ENCODE measurements around the gene EGFL6. TPM values are rescaled to one million over a fixed set of nuclear protein-coding genes. Genes with fewer than 3 reads are reported as not detected.

Gene EGFL6
- polyA plus RNA-seq, 1 donor from 2014 or later = 0.36 TPM

DNA sequence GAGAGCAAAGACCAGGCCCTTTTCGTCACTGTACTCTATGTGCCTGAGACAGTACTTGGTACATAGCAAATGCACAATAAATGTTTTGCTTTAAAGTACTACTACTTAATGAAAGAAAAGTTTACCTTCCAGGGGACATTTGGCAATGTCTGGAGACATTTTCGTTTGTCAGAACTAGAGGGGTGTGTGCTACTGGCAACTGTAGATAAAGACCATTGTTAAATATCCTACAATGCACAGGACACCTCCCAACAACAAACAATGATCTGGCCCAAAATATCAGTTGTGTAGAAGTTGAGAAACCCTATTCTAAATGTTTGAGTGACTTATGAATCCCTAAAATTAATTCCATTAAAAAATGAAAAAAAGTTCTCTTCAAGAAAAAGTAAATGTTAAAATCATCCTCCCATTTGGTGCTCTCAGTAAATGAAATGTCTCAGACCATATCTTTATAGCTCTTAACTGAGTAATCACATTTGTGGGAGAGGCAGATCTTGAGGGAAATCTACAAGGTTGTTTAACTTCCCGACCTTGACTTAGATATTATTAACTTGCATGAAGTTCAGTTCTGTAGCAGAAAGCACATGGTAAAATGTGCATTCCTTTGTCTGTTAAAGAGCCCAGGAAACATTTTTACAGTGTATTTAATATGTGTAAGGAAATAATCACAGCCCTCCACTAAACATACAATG, 18.5 kb downstream of the EGFL6 start:
- Histone ChIP-seq H3K27me3 (ENCODE audit: insufficient read depth, low read depth, low read length) (no peaks in the 10 kb centered on the region), H3K27ac (ENCODE audit: low read length) (no peak overlapping the region), H3F3A (ENCODE audit: insufficient read depth, low read length, poor library complexity, severe bottlenecking) (no peaks in the 10 kb centered on the region), H3K9me2 (ENCODE audit: insufficient read depth, low read length) (no peaks in the 10 kb centered on the region), H3K4me3 (ENCODE audit: low read length) (no peak overlapping the region), H4K20me1 (ENCODE audit: insufficient read depth) (no peaks in the 10 kb centered on the region), H3K9ac (ENCODE audit: low read length) (no peak overlapping the region), H3K9me3 (ENCODE audit: low read length) (no peaks in the 10 kb centered on the region), H3K36me3 (ENCODE audit: insufficient read depth, low read length) (no peaks in the 10 kb centered on the region), H3K79me2 (replicated peaks; ENCODE audit: insufficient read depth, low read length) (no peaks in the 10 kb centered on the region), H2AFZ (ENCODE audit: low read depth, low read length) (no peak overlapping the region), H3K4me2 (ENCODE audit: low read length) (no peak overlapping the region)
- TF ChIP-seq SMC3 (conservative IDR thresholded peaks at IDR 0.05; ENCODE audit: poor library complexity) (no peak), RAD21 (conservative IDR thresholded peaks at IDR 0.05) (no peak), MXI1 (conservative IDR thresholded peaks at IDR 0.05; ENCODE audit: poor library complexity, severe bottlenecking) (no peak), EP300 (conservative IDR thresholded peaks at IDR 0.05; ENCODE audit: poor library complexity, severe bottlenecking) (no peak), EZH2 (IDR thresholded peaks at IDR 0.05; ENCODE audit: borderline replicate concordance, insufficient read depth, low read length, poor library complexity, severe bottlenecking) (no peak), TAF1 (IDR thresholded peaks at IDR 0.05; ENCODE audit: low read depth) (no peak), POLR2AphosphoS5 (IDR thresholded peaks at IDR 0.05) (no peak)
- TF ChIP-seq, protein P1, sequence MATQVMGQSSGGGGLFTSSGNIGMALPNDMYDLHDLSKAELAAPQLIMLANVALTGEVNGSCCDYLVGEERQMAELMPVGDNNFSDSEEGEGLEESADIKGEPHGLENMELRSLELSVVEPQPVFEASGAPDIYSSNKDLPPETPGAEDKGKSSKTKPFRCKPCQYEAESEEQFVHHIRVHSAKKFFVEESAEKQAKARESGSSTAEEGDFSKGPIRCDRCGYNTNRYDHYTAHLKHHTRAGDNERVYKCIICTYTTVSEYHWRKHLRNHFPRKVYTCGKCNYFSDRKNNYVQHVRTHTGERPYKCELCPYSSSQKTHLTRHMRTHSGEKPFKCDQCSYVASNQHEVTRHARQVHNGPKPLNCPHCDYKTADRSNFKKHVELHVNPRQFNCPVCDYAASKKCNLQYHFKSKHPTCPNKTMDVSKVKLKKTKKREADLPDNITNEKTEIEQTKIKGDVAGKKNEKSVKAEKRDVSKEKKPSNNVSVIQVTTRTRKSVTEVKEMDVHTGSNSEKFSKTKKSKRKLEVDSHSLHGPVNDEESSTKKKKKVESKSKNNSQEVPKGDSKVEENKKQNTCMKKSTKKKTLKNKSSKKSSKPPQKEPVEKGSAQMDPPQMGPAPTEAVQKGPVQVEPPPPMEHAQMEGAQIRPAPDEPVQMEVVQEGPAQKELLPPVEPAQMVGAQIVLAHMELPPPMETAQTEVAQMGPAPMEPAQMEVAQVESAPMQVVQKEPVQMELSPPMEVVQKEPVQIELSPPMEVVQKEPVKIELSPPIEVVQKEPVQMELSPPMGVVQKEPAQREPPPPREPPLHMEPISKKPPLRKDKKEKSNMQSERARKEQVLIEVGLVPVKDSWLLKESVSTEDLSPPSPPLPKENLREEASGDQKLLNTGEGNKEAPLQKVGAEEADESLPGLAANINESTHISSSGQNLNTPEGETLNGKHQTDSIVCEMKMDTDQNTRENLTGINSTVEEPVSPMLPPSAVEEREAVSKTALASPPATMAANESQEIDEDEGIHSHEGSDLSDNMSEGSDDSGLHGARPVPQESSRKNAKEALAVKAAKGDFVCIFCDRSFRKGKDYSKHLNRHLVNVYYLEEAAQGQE (IDR thresholded peaks at IDR 0.05; ENCODE audit: borderline replicate concordance) = no peak
- TF ChIP-seq, protein P2, sequence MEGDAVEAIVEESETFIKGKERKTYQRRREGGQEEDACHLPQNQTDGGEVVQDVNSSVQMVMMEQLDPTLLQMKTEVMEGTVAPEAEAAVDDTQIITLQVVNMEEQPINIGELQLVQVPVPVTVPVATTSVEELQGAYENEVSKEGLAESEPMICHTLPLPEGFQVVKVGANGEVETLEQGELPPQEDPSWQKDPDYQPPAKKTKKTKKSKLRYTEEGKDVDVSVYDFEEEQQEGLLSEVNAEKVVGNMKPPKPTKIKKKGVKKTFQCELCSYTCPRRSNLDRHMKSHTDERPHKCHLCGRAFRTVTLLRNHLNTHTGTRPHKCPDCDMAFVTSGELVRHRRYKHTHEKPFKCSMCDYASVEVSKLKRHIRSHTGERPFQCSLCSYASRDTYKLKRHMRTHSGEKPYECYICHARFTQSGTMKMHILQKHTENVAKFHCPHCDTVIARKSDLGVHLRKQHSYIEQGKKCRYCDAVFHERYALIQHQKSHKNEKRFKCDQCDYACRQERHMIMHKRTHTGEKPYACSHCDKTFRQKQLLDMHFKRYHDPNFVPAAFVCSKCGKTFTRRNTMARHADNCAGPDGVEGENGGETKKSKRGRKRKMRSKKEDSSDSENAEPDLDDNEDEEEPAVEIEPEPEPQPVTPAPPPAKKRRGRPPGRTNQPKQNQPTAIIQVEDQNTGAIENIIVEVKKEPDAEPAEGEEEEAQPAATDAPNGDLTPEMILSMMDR (IDR thresholded peaks at IDR 0.05; ENCODE audit: poor library complexity, severe bottlenecking) = no peak

DNA sequence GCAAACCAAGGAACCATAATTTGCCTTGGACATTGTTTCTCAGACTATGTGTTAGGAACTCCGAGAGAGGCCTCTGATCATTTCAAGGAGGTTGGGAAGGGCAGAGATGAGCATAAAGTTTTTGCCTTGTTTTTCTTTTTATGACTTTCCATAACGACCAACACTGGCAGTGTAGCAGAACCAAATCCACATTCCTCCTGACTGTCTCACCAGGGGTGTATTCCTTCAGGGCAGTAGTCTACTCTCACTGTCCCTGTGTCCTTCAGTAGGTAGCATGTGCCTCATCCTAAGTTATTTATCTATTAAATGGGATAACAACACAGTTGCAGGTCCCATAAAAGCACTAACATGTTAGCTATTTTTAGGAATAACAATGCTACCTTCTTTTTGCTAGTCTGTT, 20.8 kb downstream of the EGFL6 start:
- Histone ChIP-seq H3K36me3 (ENCODE audit: insufficient read depth, low read length) (no peaks in the 10 kb centered on the region), H3K9ac (ENCODE audit: low read length) (no peak overlapping the region), H3K79me2 (replicated peaks; ENCODE audit: insufficient read depth, low read length) (no peaks in the 10 kb centered on the region), H4K20me1 (ENCODE audit: insufficient read depth) (no peaks in the 10 kb centered on the region), H2AFZ (ENCODE audit: low read depth, low read length) (no peak overlapping the region), H3F3A (ENCODE audit: insufficient read depth, low read length, poor library complexity, severe bottlenecking) (no peaks in the 10 kb centered on the region), H3K27me3 (ENCODE audit: insufficient read depth, low read depth, low read length) (no peaks in the 10 kb centered on the region), H3K27ac (ENCODE audit: low read length) (no peak overlapping the region), H3K4me2 (ENCODE audit: low read length) (no peak overlapping the region), H3K4me3 (ENCODE audit: low read length) (no peak overlapping the region), H3K9me3 (ENCODE audit: low read length) (no peaks in the 10 kb centered on the region), H3K9me2 (ENCODE audit: insufficient read depth, low read length) (no peaks in the 10 kb centered on the region)
- TF ChIP-seq, protein P2 (IDR thresholded peaks at IDR 0.05; ENCODE audit: poor library complexity, severe bottlenecking) = no peak
- TF ChIP-seq SMC3 (conservative IDR thresholded peaks at IDR 0.05; ENCODE audit: poor library complexity) = no peak
- TF ChIP-seq MXI1 (conservative IDR thresholded peaks at IDR 0.05; ENCODE audit: poor library complexity, severe bottlenecking) = no peak
- TF ChIP-seq POLR2AphosphoS5 (IDR thresholded peaks at IDR 0.05) = no peak
- TF ChIP-seq EP300 (conservative IDR thresholded peaks at IDR 0.05; ENCODE audit: poor library complexity, severe bottlenecking) = no peak
- TF ChIP-seq TAF1 (IDR thresholded peaks at IDR 0.05; ENCODE audit: low read depth) = no peak
- TF ChIP-seq EZH2 (IDR thresholded peaks at IDR 0.05; ENCODE audit: borderline replicate concordance, insufficient read depth, low read length, poor library complexity, severe bottlenecking) = no peak
- TF ChIP-seq, protein P1 (IDR thresholded peaks at IDR 0.05; ENCODE audit: borderline replicate concordance) = no peak
- TF ChIP-seq RAD21 (conservative IDR thresholded peaks at IDR 0.05) = no peak
